Ovary (tissue), 3 donors: ENCODE data around the gene GJC2.

ENCODE experiments used
- EP300 ChIP-seq: sonication (generic); formaldehyde crosslinking; IDR thresholded peaks from one replicate; pipeline ENCODE4 v1.6.1; 2017; ENCODE audit warnings: antibody characterized with exemption
- TF ChIP-seq, protein P1 (sequence below), 3 donors: fragments of 450-650 bp in 2 of 3; fragments of 200-600 bp in 1 of 3; IDR thresholded peaks; one replicate each; pipeline versions ENCODE4 v1.5.1 to v1.8.0; 2016 to 2022; ENCODE audit warnings: antibody characterized with exemption in 3 of 3, mild to moderate bottlenecking in 1 of 3
- donor health status: DM: no; HTN: no; CAD: no.

DNA sequence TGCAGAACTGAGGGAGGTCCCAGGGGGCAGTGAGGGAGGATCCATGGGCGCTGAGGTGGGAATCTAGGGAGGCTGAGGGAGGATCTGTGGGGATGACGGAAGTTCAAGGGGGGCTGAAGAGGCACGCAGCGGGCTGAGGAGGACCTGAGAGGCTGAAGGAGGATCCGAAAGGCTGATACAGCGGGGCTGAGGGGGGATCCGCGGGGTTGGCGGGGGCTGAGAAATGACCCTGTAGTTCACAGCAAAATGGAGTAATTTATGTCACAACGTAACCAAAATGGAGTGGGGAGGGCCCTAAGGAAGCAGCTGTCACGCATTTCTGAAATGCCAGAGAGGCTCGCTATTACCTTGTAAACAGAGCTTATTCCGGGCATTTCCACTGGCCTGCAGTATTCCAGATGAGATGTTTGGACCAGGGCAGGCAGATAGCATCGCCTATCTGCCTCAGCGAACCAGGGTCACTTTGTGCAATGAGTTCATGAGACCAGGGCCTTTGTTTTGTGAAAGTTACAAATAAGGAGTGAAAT is 39.7 kb upstream of the GJC2 start:
- TF ChIP-seq, protein P1, sequence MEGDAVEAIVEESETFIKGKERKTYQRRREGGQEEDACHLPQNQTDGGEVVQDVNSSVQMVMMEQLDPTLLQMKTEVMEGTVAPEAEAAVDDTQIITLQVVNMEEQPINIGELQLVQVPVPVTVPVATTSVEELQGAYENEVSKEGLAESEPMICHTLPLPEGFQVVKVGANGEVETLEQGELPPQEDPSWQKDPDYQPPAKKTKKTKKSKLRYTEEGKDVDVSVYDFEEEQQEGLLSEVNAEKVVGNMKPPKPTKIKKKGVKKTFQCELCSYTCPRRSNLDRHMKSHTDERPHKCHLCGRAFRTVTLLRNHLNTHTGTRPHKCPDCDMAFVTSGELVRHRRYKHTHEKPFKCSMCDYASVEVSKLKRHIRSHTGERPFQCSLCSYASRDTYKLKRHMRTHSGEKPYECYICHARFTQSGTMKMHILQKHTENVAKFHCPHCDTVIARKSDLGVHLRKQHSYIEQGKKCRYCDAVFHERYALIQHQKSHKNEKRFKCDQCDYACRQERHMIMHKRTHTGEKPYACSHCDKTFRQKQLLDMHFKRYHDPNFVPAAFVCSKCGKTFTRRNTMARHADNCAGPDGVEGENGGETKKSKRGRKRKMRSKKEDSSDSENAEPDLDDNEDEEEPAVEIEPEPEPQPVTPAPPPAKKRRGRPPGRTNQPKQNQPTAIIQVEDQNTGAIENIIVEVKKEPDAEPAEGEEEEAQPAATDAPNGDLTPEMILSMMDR (IDR thresholded peaks at IDR 0.05) = no peak
- no peak for TF ChIP-seq EP300
